ENCODE data around the gene OPA1. TPM values are rescaled to one million over a fixed set of nuclear protein-coding genes. Genes with fewer than 3 reads are reported as not detected.

Gene OPA1
- total and polyA plus RNA-seq, 7 donors: 20.4 to 58.7 (median 45.9) TPM

GRCh38 chr3:193620057-193620456, 27.0 kb downstream of the OPA1 start:
- TF ChIP-seq CTCF (IDR thresholded peaks at IDR 0.05): no peak
- TF ChIP-seq POLR2AphosphoS5 (IDR thresholded peaks at IDR 0.05): no peak
- no peak for TF ChIP-seq POLR2A (IDR thresholded peaks at IDR 0.05)
- TF ChIP-seq EP300 (IDR thresholded peaks at IDR 0.05): no peak
- 83 to 88% methylated on average over 1 of the region's 1 CpG for WGBS, 2 donors
- intact Hi-C loops (cut with DNase I): no loop called here
- H3K4me3 ChIP-seq: no peak overlapping the region
- H3K4me1 ChIP-seq: no peaks in the 10 kb centered on the region
- no peaks in the 10 kb centered on the region for H3K27me3 ChIP-seq
- no peaks in the 10 kb centered on the region for H3K9me3 ChIP-seq
- H3K27ac ChIP-seq: no peak overlapping the region
- DNase-seq: no peak
- peaks cover 0 to 81% (median 10%) of the 10 kb centered on the region in 4 donors for H3K36me3 ChIP-seq

GRCh38 chr3:193620650-193621049, 27.6 kb downstream of the OPA1 start:
- no peaks in the 10 kb centered on the region for H3K4me1 ChIP-seq
- no peaks in the 10 kb centered on the region for H3K9me3 ChIP-seq
- no peak for DNase-seq
- no peak for TF ChIP-seq POLR2A (IDR thresholded peaks at IDR 0.05)
- TF ChIP-seq POLR2AphosphoS5 (IDR thresholded peaks at IDR 0.05): no peak
- TF ChIP-seq CTCF (IDR thresholded peaks at IDR 0.05): no peak
- TF ChIP-seq EP300 (IDR thresholded peaks at IDR 0.05): no peak
- peaks cover 0 to 77% (median 10%) of the 10 kb centered on the region in 4 donors for H3K36me3 ChIP-seq
- H3K27me3 ChIP-seq: no peaks in the 10 kb centered on the region
- H3K27ac ChIP-seq: no peak overlapping the region
- no peak overlapping the region for H3K4me3 ChIP-seq
- intact Hi-C loops (cut with DNase I): no loop called here

- DNase-seq: no peak
- H3K4me1 ChIP-seq: no peaks in the 10 kb centered on the region
- no peak overlapping the region for H3K4me3 ChIP-seq
- no peaks in the 10 kb centered on the region for H3K9me3 ChIP-seq
- WGBS, 2 donors: 91% methylated on average over 4 of the region's 4 CpGs
- H3K36me3 ChIP-seq: peaks cover 0 to 77% (median 10%) of the 10 kb centered on the region in 4 donors
- no peak overlapping the region for H3K27ac ChIP-seq
- intact Hi-C loops (cut with DNase I): no loop called here
- no peaks in the 10 kb centered on the region for H3K27me3 ChIP-seq
- TF ChIP-seq CTCF (IDR thresholded peaks at IDR 0.05) (no peak), POLR2A (IDR thresholded peaks at IDR 0.05) (no peak)
Measured at GRCh38 chr3:193621127-193621526, 28.1 kb downstream of the OPA1 start.

GRCh38 chr3:193630005-193630404, 37.0 kb downstream of the OPA1 start:
- intact Hi-C loops (cut with DNase I): no loop called here
- Histone ChIP-seq H3K9me3 (no peaks in the 10 kb centered on the region), H3K27ac (no peak overlapping the region), H3K36me3 (peaks cover 0 to 21% (median 8%) of the 10 kb centered on the region in 4 donors), H3K27me3 (no peaks in the 10 kb centered on the region), H3K4me3 (no peak overlapping the region), H3K4me1 (peaks cover 0 to 9% (median 6%) of the 10 kb centered on the region in 4 donors)
- TF ChIP-seq CTCF (IDR thresholded peaks at IDR 0.05) (no peak), POLR2AphosphoS5 (IDR thresholded peaks at IDR 0.05) (no peak), EP300 (IDR thresholded peaks at IDR 0.05) (no peak), POLR2A (IDR thresholded peaks at IDR 0.05) (no peak)
- DNase-seq: no peak
- WGBS, 2 donors: 42 to 50% methylated on average over 3 of the region's 3 CpGs

GRCh38 chr3:193637831-193638230, 44.8 kb downstream of the OPA1 start:
- Histone ChIP-seq H3K9me3 (no peaks in the 10 kb centered on the region), H3K27ac (no peak overlapping the region), H3K36me3 (peaks cover 0 to 56% (median 2%) of the 10 kb centered on the region in 4 donors), H3K4me1 (no peaks in the 10 kb centered on the region), H3K4me3 (no peak overlapping the region), H3K27me3 (no peaks in the 10 kb centered on the region)
- TF ChIP-seq POLR2AphosphoS5 (IDR thresholded peaks at IDR 0.05) (no peak), EP300 (IDR thresholded peaks at IDR 0.05) (no peak), CTCF (IDR thresholded peaks at IDR 0.05) (no peak), POLR2A (IDR thresholded peaks at IDR 0.05) (no peak)
- WGBS, 2 donors: 91 to 96% methylated on average over 3 of the region's 3 CpGs
- intact Hi-C loops (cut with DNase I): no loop called here
- no peak for DNase-seq

Measured in sigmoid colon (tissue), 7 donors.